Kasumi-1 (cell line): Measurements from ENCODE around the gene MTG2.

Experiments used
- DNase-seq, 2 experiments: peaks; one replicate each; lab custom pipeline; 2025; lab: John Stamatoyannopoulos, UW

Gene MTG2

GRCh38 chr20:62233684-62234083 lies 50.9 kb downstream of the MTG2 start:
- DNase-seq = peak; percentile 4 to 6

- no peak for DNase-seq
Observed at GRCh38 chr20:62234339-62234738, 51.5 kb downstream of the MTG2 start.

DNA sequence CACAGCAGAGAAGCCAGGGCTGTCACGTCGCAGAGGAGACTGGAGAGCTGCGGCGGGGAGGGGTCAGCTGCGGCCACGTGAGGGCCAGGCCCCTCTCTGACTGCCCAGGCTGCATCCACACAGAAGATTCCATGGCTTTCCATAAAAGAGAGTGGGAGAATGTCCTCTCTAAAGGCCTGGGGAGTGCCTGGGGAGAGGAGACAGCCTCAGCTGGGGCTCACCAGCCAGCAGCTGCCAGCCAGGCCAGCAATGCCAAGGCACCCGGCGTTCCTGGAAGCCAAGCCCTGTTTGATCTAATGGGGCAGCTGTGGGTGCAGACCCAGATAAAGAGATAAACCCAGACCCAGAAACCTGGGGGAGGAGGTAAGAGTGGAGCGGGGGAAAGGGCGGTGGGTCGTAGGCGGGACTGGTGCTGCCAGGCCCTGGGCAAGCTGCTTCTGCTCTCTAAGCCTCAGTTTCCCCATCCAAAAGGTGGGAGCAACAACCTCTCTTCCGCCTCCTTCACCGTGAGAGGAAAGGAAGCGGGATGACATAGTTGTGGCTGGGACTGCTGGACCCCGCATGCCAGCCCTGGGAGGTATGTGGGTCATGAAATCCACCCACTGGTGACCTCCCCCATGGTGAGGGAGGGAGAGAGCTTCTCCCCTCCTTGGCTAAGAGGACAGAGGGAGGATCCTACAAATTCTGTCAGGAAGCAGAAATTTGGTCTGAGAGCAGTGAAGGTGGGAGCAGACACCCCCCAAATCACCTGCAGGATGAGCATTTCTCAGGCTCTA lies 52.4 kb downstream of the MTG2 start:
- no peak for DNase-seq

- DNase-seq = no peak
Observed at GRCh38 chr20:62235777-62236157, 52.9 kb downstream of the MTG2 start.

DNA sequence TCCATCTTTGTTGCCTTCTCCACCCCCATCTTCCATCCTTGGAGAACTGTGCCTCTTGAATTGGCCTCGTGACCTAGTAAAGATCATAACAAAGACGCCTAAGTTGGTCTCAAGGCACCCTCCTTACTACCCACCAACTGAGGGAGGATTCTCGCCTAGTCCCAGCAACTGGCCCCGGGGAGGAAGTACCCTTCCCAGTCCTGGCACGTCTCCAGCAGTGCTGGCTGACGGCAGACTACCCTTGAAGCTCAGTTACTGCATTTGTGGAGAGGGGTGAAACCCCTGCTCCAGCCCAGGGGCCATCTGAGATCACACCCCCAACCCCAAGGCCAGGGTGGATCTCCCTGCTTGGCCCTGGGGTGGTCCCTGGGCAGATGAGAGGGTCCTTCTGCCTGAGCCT lies 53.4 kb downstream of the MTG2 start:
- DNase-seq = no peak

- no peak for DNase-seq
Observed at GRCh38 chr20:62236766-62237513, 54.1 kb downstream of the MTG2 start.

DNA sequence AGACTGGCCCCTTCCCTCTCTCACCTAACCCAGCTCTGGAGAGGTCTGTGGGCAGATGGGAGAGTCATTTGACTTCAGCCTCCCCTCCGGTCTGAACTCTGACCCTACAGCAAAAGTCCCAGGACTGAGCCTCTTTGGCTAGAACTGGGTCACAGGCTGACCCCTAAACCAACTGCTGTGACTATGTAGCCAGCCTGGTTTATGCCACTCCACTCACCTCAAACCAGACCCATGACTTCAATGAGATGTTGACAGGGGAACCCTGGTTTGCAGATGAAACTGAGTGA lies 54.6 kb downstream of the MTG2 start:
- no peak for DNase-seq

- DNase-seq = peak; percentile 96
Observed at GRCh38 chr20:62237801-62238568, 55.2 kb downstream of the MTG2 start, which contains the start of gene OSBPL2. Gene OSBPL2 (plus strand): TSS chr20:62238521. CDS start chr20:62256185, 17,664 bp downstream.

GRCh38 chr20:62238569-62239277 lies 55.9 kb downstream of the MTG2 start:
- DNase-seq = peak; percentile 8 to 18

- no peak for DNase-seq
Observed at GRCh38 chr20:62239278-62239879, 56.6 kb downstream of the MTG2 start.

DNA sequence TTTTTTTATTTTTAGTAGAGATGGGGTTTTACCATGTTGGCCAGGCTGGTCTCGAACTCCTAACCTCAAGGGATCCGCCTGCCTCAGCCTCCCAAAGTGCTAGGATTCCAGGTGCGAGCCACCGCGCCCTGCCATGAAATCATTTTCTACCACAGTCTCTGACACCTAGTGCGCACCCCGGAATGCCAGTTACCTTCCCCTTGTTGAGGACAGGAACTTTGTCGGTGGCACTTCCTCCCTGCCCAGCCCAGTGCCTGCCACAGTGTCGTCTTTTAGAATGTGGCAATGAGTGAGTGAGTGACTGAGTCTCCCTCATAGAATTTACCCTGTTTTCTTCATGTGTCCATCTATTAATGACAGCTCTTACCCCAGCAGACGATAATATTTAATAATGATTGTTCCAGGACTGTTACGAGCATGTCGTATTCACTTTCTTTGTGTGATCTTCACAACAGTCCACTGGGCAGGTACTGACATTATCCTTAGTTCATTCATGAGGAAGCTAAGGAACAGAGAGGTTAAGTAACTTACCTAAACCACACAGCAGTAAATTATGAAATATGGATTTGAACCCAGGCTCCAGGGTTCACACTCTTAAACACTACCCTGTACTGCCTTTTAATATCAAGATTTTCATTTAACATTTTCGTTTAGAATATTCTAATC lies 57.3 kb downstream of the MTG2 start:
- no peak for DNase-seq

GRCh38 chr20:62241506-62241905 lies 58.7 kb downstream of the MTG2 start:
- DNase-seq = no peak

- DNase-seq = no peak
Observed at GRCh38 chr20:62242176-62242575, 59.3 kb downstream of the MTG2 start.

GRCh38 chr20:62243106-62243505 lies 60.3 kb downstream of the MTG2 start:
- DNase-seq = no peak

DNA sequence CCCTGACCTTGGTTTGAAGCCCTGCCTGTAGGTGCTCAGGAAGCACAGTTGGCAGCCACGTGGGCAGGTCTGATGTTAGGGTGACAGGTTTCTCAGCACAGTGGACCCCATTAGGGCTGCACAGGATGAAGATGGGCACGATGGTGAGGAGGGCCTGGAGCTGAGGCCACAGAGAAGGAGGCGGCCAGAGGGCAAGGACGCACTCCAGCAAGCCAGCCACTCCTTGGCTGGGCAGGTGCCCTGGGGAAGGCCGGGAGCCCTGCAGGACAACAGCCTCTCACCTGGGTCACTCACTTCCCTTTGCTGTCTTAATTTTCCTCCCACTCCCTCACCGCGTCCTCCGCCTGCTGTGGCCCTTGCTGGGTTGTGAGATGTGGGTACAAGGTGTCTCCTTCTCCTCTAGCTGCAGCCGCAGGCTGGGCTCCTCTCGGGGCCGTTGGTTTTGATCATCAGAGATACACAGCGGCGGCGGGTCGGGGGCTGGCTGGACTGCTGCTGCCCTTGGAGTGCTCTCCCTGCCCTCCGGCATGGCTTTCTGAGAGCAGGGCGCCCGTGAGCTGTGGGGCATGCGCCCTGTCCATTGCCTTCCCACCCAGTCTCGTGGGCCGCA lies 61.2 kb downstream of the MTG2 start:
- no peak for DNase-seq

DNA sequence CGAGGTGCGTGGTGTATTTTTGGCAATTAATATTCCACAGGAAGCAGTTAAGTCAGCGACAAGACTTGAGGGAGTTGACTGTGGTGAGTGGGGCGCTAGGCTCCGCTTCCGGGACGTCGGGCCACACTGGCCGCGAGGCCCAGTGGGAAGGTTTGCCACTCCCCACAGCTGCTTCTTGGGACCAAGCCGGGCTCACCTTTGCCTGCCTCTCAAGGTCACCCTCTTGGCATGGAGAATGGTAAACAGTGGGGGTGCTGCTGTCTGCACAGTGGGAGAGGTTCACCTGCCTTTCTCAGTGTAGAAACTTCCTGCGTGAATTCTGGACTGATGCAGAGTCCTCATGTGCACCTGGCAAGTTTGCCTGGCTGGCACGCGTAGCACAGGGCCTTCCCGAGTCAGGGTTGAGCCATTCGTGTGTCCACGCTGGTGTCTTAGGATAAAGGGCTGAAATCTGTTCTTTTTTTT lies 61.8 kb downstream of the MTG2 start:
- DNase-seq = peak; percentile 16 to 20

DNA sequence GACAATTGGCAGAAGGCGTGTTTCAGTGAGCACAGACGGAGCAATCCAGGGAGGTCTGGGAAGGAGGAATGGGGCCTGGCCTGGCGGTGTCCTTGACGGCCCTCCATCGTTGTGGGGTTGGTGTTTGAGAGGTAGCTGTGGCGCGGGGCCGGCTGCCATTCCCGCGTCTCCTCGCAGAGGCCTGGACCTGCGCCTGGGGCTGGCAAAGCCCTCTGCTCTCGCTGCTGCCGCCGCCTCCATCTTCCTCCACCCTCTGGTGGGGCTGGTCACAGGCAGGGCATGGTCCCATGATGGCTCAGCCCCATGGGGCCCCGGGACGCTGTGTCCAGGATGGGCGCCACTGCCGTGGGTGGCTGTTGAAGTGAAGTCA lies 63.1 kb downstream of the MTG2 start:
- DNase-seq = no peak

GRCh38 chr20:62246431-62246830 lies 63.6 kb downstream of the MTG2 start:
- DNase-seq = no peak

- no peak for DNase-seq
Observed at GRCh38 chr20:62246872-62247652, 64.2 kb downstream of the MTG2 start.
